Activated T-cell treated with anti-CD3 and anti-CD28 coated beads for 1 hour (primary cell): ENCODE results near the gene PBX1.

Experiments
- DNase-seq: peaks from one replicate; pipeline ENCODE4 v3.0.0-alpha.2; 2020; ENCODE audit warnings: low read depth

Gene PBX1

DNA sequence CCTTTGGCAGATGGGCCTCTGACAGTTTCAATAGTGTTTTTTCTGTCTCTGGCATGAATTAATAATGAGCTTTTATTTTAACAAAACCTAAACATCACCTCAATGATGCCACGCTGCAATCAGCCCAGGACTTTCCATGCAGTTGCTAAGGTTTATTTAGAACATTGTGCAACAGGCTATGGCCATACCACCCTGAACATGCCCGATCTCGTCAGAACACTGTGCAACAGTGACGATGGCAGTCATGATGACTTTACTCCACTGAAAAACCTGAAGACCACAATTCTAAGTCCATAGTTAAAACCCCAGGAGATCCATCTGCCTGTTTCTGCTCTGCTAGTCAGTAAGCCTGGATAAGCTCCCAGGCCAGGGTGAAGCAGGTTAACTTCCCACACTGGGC lies 310.0 kb downstream of the PBX1 start:
- no peak for DNase-seq

DNA sequence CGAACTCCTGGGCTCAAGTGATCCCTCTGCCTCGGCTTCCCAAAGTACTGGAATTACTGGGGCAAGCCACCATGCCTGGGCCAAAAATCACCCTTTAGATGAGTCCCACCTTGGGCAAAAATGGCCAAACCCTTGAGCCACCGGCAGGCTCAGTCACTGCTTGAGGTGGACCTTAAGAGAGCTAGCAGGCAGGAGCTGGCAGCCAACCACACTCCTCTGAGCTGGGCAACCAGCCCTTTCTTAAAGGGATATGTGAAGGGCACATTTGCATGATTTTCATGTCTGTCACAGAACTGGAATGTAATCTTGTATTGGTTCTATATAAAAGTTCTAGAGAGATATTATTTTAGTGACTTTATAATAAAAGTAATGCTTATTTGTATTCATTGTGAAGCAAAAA lies 316.5 kb downstream of the PBX1 start:
- DNase-seq = no peak

DNA sequence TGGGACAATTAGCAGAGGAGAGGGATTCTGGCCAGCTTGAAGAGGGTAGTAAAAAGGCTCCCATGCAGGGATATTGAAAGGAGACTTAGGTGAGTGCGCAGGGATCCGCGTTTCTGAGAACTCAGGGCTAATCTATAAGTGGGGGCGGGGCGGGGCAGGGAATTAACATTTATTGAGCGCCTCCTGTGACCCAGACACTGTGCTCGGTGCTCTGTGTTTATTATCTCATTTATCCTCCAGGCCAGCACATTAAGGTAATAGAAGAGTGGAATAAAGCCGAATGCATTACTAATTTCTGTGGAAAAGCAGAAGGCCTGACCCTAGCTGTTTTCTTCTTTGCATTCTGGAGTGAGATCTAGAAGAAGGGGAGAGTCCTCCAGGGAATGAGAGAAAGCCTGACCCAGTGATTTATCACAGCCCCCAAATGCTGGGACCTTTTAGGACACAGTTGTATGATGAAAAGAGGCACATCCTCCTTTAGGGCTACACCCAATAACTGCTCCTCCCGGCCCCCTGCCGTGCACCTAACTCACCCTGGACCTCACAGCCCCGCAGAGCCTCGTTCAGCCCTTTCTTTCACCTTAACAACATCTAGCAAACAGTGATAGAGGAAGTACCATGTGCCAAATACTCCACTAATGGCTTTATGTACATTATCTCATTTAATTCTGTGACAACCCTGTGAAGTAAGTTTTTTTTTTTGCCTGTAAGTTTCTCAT lies 317.6 kb downstream of the PBX1 start:
- no peak for DNase-seq

DNA sequence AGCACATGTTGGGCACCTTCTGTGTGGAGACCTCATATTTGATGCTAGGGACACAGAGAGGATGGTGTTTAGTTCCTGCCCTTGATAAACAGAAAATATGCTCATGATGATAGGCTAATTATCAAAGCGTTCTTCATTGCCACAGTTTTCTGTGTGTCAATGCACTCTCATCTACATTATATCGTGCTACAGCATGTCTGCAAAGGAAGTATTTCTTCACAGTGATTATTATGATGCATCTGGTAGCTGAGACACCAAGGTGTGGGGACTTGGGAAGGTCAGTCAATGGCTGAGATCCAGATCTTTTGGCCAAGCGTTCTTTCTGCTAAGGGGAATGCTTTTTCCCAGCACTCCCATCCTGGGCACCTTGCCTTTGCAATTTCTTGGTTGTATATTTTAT lies 321.2 kb downstream of the PBX1 start:
- no peak for DNase-seq

DNA sequence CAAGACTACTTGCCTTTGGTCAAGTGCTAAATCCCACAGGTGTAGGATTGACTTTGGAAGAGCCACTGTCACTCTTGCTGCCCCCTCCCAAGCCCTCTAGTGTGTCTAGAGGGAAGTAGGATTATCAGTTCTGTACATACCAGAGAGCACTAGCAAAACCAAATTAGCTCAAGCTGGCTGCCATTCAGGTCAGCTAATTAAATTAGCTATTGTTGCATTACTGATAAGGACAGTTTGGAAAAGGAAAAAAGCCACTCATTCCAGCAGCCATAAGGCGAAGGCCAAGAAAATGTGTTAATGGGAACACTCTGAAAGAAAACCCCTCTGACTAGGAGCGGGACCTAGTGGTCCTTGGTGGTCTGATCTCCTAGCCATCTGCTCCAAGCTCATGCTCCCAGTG lies 321.7 kb downstream of the PBX1 start:
- no peak for DNase-seq

DNA sequence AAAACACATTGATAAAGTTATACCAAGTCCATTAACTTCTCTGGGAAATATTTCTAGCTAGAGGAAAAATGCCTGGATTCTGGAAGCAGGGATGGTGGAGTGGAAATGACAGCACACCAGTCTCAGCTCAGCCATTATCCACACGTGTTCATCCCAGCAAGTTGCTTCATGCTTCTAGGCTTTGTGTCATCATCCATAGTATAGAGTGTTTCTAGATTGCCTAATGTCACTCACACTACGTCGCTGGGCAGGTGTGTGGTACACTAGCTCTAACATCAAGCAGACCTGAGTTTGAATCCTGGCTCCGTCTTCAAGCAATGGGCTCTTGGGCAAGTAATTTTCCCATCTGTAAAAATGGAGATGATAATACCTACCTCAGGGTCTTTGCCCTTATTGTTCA lies 326.3 kb downstream of the PBX1 start:
- DNase-seq = no peak

DNA sequence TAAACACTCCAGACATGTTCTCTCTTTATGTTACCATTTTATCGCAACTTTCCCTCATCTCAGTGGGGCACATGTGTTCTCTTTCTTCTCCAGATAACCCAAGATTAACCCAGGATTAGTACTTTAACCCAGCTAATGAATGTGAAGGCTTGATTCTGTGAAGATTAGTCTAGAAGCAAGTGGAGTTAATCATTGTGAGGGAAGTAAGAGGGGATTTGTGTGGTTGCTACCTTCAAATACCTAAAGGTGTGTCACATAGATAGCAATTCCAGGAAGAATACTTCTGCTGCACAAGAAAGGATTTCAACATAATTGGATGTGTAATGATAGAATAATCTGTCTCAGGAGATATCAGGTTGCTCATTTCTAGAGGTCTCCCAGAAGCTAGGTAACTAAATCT lies 327.1 kb downstream of the PBX1 start:
- no peak for DNase-seq

DNA sequence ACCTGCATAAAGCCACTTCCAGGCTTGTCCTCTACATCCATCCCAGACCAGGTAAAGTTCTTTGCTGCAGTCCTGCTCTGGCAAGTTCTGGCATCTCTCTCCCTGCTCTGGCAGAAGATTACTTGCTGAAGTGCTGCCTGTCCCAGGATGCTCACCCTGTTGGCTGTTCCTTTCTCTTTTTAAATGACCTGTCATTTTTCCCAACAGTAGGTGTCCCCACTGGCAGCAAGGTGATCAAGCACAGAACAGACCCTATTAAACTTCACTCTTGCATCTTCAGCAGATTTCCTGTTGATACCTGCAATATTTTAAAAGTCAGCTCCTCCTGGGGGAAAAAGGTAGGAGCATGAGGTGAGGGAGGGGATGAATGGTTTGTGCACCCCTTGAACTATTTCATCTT lies 332.6 kb downstream of the PBX1 start:
- no peak for DNase-seq

DNA sequence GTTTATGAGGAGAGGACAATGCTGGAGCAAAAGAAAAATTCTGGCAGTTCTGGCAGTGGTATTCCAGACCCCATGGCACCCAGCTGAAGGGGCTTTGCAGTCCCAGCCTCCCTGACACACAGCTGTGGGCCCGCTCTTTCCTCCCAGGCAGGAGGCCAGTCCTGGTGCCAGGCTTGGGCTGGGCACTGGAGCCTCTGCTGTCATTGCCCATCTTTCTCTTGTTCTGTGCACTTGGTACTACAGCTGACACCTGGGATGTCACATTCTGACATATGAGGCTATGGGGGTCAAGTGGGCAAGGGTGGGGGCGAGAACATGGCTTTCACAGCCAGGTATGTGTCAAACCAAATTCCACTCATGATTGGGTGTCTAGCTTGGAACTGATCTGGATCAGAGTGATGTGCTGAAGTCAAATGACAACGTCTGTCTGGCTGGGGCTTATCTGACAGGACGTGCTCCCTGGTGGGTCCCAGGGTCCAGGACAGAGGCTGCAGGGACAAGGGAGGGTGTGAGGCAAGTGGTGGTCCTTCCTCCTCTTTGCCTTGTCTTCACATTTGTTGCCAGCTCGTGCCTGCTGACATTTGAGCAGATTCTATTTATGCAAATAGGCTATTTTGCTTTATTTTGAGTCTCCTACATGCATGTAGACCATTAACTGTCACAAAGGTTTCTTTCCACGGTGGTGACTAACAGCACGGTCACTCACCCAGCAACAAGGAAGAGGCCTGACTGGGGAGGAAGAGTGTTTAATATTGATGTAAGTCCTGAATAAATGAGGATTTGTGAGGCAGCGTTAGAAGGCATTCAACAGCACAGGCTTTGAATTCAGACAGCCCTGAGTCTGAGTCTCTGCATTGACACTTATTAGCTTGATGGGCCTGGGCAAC lies 336.3 kb downstream of the PBX1 start:
- no peak for DNase-seq

DNA sequence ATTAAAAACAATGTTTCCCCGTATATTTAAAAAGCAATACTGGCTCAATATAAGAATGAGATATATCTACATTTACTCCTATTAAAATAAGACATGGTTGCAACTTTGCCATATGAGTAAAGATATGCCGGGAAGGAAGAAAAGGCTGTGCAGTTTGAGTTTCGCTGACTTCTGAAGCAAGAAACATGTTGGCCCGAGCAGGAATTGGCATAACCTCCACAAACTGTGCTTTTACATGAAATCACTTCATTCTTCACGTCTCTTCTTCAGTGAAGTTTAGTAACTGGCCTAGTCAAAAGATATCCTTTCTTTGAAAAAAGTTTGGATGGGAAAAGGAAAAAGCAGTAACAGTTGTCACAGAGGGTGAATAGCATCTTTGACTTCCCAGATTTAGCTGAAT lies 342.0 kb downstream of the PBX1 start:
- no peak for DNase-seq
